ENCODE data around the gene INPP4B.

The INPP4B gene

DNA sequence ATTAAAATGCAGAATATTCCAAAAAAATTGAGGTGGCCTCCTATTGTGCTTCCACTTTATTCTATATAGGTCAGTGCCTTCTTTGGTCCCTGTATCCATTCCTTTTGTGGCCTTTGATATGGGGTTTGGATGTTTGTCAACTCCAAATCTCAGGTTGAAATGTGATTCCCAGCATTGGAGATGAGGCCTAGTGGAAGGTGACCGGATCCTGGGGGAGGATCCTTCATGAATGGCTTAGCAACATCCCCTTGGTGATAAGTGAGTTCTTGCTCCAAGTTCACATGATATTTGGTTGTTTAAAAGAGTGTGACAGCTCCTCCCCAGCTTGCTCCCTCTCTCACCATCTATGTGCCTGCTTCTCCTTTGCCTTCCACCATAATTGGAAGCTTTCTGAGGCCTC is 380.6 kb downstream of the INPP4B start:
- no peak for DNase-seq (ENCODE audit: low spot score)

DNA sequence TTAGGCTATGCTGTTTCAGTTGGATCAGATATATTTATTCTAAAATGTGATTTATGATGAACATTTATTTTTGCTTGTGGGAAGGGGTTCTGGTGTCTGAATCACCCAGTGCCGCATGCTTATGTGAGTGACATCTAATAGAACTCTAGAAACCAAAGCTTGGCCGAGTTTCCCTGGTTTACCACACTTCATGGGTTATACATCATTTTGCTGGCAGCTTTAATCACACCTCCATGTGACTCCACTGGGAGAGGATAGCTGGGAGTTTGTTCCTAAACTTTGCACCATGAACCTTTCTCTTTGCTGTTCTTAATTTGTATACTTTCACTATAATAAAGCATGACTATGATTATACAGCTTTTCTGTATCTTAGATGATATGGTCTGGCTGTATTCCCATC is 382.9 kb downstream of the INPP4B start:
- no peak for DNase-seq (ENCODE audit: low spot score)

- peak; percentile 48 for DNase-seq (ENCODE audit: low spot score)
Measured at GRCh38 chr4:142452161-142452855, 393.8 kb downstream of the INPP4B start.

DNA sequence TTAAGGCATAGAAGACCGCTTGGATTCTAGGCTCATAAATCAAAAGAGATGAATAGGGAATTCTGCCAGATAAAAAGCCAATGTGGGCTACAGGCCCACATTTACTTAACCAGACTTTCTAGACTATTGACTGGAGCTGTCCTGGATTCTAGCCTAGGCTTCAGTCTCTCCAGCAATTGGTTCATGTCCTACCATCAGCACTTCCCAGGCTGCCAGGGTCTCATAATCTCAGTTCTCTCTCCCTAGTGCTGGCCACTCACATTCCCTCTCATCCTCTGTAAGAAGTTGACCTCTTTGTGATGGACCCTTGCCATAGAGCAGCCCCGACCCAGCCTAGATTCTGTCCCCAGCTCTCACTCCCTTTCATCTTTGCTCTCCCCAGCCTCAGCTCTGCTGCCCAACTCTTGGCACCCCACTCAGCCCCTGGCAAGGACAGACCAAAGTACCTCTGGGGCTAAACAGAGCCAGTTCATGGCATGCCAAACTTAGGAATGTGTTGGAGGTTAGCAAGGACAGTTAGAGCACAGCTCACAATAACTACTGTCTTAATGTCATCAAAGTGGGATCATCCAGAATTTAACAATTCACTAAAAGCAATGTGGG is 396.2 kb downstream of the INPP4B start:
- DNase-seq (ENCODE audit: low spot score) = no peak

DNA sequence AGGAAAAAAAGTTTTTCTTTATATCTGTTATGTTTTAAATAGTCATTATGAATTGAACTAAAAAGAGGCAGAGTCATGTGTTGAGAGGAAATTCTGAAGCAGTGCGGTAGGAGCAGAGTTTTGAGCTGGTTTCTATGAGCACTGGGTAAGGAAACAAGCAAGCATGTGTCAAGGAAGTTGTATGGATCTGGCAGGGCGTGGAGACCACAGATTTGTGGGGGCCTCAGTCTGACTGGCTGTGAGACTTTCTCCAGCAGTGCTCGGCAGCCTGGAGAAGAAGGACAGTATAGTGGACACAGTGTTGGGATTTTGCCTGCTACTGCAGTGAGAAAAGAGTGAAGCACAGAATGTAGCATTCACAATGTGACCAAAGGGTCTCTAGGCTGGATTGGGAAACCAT is 399.1 kb downstream of the INPP4B start:
- no peak for DNase-seq (ENCODE audit: low spot score)

DNA sequence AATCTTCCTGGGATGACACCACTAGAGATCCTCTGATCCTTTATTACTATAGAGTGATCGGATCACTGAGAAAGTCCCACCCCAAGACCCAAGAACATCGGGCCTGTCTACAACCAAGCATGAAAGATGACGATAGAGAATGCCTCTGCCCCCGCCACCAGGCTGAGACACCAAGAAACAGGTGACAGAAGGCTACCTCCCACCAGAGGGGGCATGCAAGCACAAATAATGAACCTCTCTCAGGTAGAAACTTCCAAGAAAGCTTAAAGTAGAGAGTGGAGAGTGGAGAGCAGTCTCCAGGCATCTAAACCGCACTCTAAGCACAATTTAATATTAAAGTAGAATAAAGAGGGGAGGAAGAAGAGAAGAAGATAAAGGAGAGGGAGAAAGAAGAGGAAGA is 402.6 kb downstream of the INPP4B start:
- no peak for DNase-seq (ENCODE audit: low spot score)

- DNase-seq (ENCODE audit: low spot score) = no peak
Measured at GRCh38 chr4:142440093-142440492, 406.0 kb downstream of the INPP4B start.

DNA sequence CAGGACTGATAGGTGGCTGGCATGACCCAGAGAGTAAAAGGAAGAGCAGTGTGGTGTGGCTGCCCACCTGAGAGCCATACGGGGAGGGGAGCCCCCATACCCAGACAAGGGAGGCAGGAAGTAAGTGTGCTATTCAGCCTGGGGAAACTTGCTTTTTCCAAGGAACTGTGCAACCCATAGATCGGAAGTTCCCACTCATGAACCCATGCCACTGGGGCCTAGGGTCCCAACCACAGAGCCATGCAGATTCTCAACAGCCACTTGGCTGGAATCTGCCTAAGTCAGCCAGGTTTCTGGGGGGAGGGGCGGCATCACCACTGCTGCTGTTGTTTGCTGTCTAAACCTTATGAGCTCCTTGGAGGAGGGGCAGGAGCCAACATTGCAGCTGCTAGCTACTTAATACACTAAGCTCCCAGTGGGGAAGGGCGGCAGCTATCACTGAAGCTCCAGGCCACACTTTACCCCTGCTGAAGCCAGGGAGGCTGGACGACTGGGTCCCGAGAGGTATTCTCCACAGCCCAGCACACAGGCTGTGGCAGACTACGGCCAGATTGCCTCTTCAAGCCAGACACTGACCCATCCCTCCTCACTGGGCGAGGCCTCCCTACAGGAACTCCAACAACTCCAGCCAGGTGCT is 410.4 kb downstream of the INPP4B start:
- no peak for DNase-seq (ENCODE audit: low spot score)

DNA sequence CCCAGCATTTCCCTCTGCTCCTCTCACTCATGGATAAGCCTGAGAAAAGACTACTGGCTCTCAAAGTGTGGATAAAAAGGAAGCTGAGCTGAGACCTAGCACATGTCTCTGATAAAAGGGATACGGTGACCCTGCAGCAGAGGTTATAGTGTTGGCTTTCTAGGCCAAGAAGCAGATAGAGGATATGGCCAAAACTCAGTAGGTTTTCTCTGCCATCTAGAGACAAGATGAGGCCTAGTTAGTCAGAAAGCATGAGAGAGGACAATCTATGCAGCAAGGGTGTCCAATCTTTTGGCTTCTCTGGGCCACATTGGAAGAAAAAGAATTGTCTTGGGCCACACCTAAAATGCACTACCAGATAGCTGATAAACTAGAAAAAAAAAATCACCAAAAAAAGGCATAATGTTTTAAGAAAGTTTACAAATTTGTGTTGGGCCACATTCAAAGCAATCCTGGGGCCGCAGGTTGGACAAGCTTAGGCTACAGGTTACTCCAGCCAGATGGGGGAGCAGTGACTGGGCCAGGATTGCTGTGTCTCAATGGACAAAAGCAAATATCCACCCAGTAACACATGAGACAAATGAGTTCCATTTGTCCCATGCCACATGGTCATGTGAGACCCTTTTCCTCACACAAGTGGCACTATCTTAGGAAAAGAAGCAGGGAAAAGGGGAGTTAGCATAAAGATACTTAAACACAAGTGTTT is 411.4 kb downstream of the INPP4B start:
- no peak for DNase-seq (ENCODE audit: low spot score)

DNA sequence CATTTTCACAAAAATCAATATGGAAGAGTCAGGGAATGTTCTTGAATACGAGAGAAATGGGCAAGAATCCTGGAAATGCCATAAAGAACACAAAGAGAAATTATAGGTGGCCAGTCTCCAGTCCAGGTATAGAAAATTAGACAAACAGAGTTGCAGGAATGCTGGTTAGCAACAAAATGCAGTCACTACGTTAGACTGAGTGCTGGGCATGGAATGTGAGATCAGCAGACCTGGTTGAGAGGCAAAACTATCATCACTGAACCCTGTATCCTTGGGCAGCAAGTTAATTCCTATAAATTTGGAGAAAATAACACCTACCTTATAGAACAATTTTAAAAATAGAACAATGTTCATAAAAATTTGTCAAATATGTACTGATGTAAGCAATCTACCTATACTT is 417.4 kb downstream of the INPP4B start:
- no peak for DNase-seq (ENCODE audit: low spot score)

DNA sequence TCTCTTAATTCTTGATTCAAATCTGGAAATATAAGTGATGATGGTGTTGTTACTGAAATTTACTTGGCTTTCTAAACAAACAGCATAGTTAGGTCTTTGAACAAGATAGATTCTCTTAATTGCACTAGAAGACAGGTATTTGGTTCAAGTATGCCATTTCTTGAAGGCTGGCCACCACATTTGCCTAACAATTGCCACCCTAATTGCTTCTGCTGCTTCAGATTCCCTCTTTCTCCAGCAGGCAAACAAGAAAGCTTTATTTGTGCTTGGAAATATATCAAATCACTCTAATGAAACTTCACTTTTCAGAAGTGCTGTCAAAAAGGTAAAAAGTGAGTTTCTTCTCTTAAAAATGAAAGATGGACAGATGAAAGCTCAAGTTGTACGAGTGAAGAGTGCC is 418.6 kb downstream of the INPP4B start:
- DNase-seq (ENCODE audit: low spot score) = no peak

DNA sequence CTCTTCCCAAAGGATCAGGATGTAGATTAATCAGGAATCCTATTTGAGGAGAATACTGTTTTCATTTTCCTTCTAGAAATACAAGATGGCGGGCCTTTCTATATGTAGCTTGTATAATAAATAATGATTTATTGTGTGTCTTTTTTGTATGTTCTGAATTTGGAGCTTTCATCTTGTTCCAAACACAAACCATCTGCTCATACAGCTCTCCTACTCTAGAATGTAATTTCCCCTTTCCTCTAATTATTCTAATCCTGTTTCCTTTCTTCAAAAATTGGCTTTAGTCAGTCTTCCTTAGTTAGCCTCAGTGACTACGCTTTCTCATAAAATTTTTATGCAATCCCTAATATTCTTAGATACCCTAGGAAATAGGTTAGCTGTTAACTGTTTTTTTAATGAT is 422.2 kb downstream of the INPP4B start:
- DNase-seq (ENCODE audit: low spot score) = no peak

- DNase-seq (ENCODE audit: low spot score) = no peak
Measured at GRCh38 chr4:142420311-142421095, 425.6 kb downstream of the INPP4B start.

GRCh38 chr4:142419712-142420111 is 426.4 kb downstream of the INPP4B start:
- no peak for DNase-seq (ENCODE audit: low spot score)

DNA sequence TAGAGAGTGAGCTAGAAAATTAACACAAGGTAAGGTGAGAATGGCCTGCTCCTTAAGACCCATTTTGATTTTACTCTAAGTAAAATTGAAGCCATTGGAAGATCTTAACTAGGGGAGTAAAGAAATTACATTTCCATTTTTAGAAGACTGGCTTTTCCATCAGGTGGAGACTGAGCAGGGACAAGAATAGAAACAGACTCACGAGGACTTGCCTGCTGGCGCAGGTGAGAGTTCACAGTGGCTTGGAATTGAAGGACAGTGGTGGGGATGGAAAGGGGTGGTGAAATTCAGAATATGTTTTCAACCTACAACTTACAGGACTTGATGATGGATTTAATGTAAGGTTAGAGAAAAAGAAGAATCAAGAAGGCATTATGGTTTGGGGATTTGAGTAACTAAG is 427.4 kb downstream of the INPP4B start:
- DNase-seq (ENCODE audit: low spot score) = no peak

- DNase-seq (ENCODE audit: low spot score) = no peak
Measured at GRCh38 chr4:142416711-142417275, 429.3 kb downstream of the INPP4B start.

DNA sequence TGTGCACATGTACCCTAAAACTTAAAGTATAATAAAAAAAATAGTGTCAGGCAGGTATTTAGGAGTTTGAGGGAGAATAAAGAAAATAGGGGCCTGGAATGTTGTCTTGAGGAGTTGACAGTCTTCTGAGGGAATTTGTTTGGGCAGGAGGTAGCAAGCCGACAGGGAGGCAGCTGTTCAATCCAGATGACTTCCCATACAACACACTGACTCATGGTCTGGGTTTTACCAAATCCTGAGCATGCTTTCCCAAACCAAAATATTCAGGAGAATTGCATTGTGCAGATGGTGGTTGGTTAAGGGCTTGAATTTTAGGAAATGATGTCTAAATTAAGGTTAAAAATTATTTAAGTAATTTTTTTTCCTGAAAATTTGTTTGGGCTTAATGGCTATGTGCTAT is 430.0 kb downstream of the INPP4B start:
- DNase-seq (ENCODE audit: low spot score) = peak; percentile 55

- no peak for DNase-seq (ENCODE audit: low spot score)
Measured at GRCh38 chr4:142414366-142414990, 431.6 kb downstream of the INPP4B start.

GRCh38 chr4:142413485-142413884 is 432.6 kb downstream of the INPP4B start:
- no peak for DNase-seq (ENCODE audit: low spot score)

- no peak for DNase-seq (ENCODE audit: low spot score)
Measured at GRCh38 chr4:142411993-142412392, 434.1 kb downstream of the INPP4B start.

- DNase-seq (ENCODE audit: low spot score) = peak; percentile 27
Measured at GRCh38 chr4:142408003-142408441, 438.1 kb downstream of the INPP4B start.

Data from AG20443 (cell line).